Measurements from ENCODE around the gene LY86.
"Not testable (repeated sequence)": the region's sequence is repeated elsewhere in the genome, so short reads cannot be mapped to it uniquely, and the experiment has no call there.

Gene LY86

DNA sequence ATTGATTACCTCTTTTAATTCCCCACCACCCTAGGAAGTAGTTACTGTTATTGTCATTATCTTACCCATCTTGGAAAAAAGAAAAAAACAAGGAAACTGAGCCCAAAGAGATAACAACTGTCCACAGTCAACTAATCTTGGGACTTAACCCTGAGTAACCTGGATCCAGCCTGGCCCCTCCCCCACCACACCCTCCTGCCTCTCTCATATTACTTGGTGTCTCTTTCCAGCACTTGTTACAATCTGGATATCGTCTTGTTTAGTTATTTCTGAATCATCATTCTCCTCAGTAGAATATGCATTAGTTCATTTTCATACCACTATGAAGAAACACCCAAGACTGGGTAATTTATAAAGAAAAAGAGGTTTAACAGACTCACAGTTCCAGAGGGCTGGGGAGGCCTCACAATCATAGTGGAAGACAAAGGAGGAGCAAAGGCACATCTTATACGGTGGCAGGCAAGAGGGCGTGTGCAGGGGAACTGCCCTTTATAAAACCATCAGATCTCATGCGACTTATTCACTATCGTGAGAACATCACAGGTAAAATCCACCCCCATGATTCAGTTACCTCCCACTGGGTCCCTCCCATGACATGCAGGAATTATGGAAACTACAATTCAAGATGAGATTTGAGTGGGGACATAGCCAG, 60.3 kb downstream of the LY86 start:
- in situ Hi-C loops (cut with HindIII; ENCODE audit: low sequenced_read_pairs) = no loop called here

DNA sequence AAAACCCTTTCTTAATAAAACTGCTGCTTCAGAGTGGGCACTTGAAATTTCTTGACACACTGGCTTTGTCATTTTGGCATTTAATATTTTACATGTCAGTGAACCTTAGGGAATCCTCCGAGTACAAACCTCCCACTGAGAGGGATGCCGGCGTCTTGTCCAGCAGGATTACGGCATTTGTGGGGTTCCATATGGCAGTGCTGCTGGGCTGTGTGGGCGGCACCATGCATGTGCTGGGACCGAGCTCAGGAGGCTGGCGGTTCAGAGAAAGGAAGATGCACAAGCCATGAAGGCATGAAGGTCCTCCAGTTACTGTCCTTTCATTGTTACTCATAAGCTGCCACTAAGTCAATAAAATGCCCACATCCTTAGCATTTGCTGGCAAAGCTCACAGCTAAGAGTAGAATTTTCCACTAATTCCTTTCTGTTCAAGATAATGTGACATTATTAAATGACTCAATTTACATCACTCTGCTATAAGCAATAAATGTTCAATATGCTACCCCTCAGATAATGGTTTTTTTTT, 61.4 kb downstream of the LY86 start:
- in situ Hi-C loops (cut with HindIII; ENCODE audit: low sequenced_read_pairs) = no loop called here

DNA sequence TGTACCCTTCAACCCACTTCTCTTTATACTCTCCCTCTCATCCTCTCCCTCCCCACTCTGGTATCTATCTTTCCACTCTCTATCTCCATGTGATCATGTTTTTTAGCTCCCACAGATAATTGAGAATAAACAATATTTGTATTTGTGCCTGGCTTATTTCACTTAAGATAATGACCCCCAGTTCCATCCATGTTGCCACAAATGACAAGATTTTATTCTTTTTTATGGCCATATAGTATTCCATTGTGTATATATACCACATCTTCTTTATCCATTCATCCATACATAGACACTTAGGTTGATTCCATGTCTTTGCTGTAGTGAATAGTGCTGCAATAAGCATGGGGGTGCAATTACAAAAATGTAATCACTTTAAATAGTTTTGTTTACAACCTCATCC, 62.3 kb downstream of the LY86 start:
- in situ Hi-C loops (cut with HindIII; ENCODE audit: low sequenced_read_pairs) = no loop called here

DNA sequence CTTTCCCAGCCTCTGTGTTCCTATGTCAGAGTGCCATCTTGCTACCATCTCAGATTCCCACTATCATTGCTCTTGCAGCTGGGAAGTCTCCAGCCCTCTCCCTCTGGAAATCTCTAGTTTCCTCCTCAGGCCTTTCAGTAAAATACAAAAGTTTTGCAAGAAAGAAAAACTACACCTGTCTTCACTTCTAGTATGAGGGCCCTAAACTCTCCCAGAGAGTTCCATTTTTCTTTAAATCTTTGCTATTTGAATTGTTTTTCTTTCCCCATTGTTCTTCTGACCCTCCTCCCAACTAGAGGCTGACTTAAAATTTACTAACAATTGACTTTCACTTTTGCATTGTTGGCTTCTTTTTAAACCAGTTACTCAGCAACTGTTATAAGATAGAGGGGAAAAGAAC, 62.8 kb downstream of the LY86 start:
- in situ Hi-C loops (cut with HindIII; ENCODE audit: low sequenced_read_pairs) = no loop called here

DNA sequence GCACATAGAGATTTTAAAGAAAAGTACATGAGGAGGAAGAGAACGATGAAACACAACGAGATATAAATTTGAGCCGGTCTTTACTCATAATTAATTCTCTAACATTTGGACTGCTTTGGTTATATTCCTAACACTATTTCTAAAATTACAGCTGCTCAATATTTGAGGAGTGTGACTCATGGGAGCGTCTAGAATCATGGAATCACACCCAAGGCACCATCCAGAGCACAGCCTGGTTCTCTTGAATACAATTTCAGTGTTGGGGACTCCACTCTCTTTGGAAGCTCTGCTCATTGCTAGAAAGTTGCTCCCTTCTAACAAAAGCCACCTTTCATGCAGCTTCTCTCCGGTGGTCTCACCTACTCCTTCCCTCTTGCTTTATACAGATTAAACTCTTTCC, 64.4 kb downstream of the LY86 start:
- in situ Hi-C loops (cut with HindIII; ENCODE audit: low sequenced_read_pairs) = no loop called here

DNA sequence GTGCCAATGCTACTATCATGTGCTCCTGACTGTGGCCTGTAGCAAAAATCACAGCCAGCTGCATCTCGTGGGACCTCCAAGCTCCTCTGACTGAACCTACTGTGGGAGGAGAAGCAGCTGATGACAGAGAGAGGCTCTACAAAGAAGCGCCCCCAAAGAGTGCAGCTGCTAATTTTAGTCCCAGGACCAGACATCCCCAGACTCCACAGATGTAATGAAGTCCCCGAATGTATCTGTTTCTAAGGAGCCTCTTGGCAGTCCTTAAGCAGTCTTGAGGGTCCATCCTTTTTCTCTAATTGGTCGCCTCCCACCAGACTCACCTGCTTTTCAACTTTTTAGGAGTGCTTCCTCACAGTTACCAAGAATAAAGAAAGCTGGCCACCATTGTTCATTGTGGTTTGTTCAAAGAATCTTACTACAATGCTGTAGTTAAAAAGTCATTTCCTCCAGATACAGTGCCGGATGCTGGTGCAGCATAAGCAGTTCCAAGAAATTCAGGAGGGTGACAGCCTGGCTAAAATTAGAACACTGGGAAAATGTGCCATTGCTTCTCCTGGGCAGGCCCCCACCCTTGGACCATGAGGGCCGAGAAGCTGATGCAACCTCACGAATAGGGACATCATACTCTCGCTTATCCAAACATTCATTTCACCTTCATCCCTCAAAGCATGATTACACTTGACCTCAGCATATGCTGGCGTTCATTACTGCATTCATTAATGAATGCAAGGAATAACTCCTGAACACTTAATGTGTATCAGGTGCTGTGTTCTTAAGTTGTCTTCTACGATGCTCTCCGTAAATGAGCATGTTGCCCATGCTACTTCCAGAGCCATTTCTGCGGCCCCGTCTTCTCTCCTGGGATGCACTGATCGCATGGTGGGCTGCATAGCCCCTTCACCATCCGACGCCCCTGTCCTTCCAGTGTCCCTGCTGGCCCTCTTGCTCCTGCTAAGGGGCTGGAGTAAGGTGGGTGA, 66.4 kb downstream of the LY86 start:
- in situ Hi-C loops (cut with HindIII; ENCODE audit: low sequenced_read_pairs) = no loop called here

DNA sequence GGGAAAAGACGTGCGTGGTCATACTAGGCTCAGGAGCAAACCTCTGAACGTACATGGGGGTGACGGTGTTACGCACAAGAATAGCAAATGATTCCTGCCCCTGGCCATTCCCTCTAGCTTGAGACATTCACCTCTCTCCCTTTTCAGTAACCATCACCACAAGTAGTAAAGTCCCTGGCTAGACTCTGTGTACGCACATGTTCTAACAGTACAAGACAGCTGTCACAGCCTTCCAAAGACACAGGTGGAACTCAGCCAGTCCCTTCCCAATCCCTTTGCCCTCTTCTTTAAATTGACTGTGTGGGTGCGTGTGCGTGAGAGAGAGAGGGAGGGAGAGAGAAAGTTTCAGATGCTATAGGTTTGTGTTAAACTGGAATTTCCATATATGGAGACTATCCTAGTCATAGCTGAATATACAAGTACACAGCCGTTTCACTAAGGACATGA, 67.3 kb downstream of the LY86 start:
- in situ Hi-C loops (cut with HindIII; ENCODE audit: low sequenced_read_pairs) = no loop called here

DNA sequence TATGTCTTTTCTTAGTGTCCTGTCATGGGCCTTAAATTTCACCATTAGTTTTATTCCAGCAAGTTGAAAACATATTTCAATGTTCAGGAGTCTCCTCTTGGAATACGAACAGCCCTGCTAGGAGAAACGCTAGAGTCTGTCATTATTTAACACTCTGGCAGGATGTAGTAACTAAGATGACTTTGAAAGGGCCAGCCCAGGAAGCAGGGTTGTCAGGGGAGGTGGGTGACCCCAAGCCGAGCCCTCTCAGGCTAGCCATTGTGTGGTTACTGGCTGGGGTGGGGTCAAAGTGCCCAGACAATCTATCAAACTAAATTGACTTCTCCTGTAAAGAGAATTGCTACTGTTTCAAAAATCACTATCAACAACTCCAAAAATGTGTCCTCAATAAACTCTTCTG, 67.8 kb downstream of the LY86 start:
- in situ Hi-C loops (cut with HindIII; ENCODE audit: low sequenced_read_pairs) = no loop called here

DNA sequence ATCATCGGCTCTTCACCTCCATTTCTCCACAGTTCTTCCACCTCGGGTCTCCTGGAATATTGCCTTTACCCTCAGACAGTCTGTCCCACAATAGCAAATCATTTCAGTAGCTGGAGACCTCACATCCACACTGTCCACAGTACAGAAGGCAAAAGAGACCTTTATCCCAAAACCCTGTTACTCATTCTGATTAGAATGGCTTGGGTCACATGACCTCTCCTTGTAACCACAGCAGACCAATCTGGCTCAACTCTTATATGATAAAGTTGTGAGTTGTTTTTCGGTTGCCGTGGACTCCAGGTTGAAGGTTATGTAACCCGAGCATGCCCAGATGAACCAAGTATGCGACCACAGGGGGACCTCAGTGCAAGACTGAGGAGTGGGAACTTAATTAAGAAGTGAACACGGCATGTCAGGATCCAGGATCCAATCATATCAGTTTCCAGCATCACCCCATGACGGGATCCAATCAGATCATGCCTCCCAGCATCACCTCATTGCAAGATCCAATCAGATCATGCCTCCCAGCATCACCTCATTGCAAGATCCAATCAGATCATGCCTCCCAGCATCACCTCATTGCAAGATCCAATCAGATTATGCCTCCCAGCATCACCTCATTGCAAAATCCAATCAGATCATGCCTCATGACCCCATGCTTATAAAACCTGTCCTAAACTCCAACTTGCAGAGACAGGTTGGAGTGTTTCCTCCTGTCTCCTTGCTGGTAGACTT, 68.7 kb downstream of the LY86 start:
- in situ Hi-C loops (cut with HindIII; ENCODE audit: low sequenced_read_pairs) = no loop called here

DNA sequence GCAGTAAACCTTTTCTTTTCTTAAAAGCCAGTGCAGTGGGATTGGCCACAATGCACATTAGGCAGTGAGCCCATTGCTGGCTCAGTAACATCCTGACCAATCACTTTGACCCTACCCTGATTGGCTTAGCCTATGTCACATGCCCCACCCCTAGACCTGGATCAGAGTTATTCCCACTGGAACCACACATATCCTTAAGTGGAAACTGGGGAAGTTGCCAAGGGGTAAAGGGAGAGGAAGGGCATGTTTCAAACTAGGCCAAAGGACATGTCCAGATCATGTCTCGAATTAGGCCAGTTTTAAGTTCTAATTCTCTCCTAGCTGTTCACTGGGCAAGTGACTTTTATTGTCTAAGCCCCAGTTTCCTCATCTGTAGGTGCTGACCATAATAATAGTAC, 69.3 kb downstream of the LY86 start:
- in situ Hi-C loops (cut with HindIII; ENCODE audit: low sequenced_read_pairs) = no loop called here

DNA sequence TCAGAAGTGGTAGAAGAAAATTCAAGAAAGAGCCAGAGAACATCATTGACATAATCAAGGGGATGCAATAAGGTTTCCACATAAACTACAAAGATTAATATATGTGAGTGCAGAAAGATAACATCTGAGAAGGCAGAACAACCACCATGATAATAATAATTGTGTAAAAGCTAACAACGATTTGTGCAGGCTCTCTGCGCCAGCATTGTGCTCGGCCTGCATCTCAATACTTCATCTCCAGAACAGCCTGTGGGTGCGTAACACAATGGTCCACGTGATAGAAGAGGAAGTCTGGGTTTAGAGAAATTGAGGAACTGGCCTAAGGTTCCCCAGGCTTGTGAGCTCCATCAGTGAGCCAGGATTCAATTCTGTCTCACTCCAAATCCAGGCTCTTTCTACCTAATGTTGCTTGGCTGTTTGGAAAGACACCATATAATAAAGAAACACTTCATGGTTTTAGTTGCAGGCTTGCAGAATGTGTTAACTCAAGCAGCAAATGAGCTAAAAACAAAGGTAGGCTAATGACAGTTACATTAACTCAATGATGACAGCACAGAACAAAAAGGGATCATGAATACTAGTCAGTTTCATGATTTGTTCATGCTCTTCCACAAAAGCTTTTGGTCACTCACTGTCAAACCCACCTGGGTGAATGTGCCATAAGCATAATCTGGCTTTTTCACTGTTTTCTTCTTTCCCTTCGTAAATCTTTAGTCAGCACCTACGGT, 71.2 kb downstream of the LY86 start:
- in situ Hi-C loops (cut with HindIII; ENCODE audit: low sequenced_read_pairs) = no loop called here

DNA sequence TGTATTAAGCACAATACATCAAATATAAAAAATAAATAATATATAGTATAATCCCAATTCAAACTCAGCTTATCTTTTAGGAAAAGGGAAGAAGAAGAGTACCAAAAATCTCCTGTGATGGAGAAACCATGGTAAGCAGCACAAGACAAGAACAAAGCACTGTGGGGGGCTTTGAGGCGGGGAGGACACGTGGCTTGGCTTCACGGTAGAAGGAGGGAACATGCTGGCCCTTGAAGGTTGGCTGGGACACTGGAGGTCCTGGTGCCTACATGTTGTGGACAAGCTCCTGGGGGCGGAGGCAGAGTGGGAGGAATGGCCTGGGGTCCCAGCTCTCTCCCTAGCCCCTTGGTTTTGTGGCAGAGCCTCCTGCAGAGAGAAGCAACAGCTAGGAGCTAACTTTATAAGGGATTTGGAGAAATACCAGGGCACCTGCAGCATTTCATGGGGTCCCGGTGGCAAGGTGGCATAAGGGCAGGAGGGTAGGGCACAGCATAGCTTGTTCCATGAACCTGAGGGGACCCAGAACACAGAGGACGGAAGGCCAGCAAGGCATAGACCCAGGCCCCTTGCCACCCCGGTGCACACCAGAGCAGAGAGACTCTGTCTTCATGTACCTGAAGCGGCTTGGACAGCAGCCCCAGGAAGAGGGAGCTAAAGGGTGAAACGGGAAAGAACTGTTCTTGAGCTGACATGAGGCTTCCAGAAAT, 72.0 kb downstream of the LY86 start:
- in situ Hi-C loops (cut with HindIII; ENCODE audit: low sequenced_read_pairs) = no loop called here

DNA sequence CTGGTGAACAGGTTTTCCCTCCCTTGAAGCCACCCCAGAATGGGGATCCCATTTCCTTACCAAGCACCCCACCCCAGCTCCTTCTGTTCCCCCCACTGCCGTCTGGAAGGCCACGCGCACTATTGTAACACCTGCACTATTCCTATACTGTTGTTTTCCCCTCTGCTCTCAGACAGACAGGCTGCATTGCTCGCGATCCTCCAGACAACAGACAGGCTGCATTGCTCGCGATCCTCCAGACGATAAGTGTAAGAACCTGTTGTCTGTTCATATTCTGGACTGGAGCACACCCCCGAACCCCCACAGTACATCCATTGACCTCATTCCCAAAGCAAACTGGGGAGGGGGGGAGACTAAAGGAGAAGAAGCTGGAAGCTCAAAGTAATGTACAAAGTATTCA, 72.7 kb downstream of the LY86 start:
- in situ Hi-C loops (cut with HindIII; ENCODE audit: low sequenced_read_pairs) = no loop called here

DNA sequence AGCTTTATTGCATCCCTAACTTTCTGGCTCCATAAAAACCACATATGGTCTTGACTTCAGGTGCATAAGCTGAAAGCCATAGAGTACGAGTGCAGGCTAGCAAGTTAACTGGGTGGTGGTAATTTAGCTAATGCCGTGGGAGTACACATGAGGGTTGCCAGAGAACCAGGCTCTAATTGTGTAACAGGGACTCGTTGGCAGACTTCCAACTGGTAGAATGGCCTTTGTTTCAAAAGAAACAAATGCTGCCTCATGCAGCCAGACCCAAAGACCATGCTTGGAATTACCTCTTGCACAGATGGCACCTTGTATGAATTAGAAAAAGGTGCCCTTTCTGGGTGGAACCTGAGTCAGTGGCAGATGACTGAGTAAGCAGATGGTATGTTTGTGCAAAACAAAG, 73.2 kb downstream of the LY86 start:
- in situ Hi-C loops (cut with HindIII; ENCODE audit: low sequenced_read_pairs) = no loop called here

DNA sequence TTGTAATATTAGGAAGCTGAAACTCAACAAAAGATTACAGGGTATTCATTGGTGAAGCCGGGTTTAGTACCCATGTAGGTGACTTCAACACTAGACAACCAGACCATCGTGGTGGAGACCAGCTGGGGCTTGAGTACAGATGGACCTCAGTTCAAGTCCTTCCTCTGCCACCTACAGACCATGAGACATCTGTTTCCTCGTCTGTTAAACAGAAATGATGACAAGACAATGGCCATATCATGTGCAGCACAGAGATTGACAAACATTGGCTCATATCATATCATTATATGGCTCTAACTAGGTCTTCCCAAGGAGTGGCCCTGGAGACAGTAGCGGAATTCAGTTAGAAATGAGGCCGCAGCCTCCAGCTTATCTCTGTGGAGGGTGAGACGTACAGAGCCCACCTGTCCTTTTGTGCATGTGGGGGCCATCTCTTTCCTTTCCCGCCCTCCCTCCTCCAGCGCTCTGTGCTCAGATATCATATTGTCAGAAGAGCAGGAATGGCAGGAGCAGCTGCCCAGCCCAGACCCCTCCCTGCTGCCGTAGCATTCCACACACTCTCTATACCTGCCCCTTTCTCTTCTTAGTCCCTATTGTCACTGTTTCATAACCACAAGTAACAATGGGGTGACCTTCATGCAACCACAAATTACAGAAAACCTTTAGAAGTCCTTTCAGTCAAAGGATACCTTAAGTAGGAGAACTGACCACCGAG, 75.1 kb downstream of the LY86 start:
- in situ Hi-C loops (cut with HindIII; ENCODE audit: low sequenced_read_pairs) = no loop called here

DNA sequence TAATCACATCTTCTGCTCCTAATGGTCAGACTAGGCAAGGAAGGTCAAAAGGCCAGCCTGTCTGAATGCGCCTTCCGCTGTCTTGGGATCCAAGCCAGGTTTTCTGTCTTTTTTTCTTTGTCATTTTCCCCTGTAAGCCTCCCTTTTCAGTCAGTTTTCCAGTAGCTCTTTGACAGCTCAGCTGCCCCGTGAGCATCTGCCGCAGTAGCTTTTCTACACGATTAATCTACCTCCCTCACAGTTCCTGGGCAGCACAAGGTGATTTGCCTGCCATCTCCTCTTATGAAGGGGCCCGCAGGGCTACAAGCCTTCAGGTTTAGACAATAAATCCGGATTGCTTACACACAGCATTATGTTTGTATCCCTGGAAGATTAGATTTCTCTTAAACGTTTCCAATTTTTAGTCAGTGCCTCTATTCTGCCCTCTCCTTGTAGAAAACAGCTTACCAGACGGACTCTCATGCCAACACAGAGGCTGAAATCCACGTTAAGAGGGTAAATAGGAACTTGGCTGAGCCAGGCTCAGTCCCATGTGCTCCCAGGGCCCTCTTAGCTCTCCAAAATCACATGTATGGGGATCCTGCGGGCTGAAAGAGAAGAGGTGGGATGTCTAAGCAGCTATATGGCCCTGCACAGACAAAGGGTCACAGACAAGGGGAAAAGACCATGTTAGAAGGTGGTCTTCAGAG, 77.2 kb downstream of the LY86 start:
- in situ Hi-C loops (cut with HindIII; ENCODE audit: low sequenced_read_pairs) = no loop called here

DNA sequence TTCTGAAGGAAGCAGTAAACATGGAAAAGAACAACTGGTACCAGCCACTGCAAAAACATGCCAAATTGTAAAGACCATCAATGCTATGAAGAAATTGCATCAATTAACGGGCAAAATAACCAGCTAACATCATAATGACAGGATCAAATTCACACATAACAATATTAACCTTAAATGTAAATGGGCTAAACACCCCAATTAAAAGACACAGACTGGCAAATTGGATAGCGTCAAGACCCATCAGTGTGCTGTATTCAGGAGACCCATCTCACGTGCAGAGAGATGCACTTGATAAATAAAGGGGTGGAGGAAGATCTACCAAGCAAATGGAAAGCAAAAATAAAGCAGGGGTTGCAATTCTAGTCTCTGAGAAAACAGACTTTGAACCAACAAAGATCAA, 81.6 kb downstream of the LY86 start:
- in situ Hi-C loops (cut with HindIII; ENCODE audit: low sequenced_read_pairs) = not testable (repeated sequence)

DNA sequence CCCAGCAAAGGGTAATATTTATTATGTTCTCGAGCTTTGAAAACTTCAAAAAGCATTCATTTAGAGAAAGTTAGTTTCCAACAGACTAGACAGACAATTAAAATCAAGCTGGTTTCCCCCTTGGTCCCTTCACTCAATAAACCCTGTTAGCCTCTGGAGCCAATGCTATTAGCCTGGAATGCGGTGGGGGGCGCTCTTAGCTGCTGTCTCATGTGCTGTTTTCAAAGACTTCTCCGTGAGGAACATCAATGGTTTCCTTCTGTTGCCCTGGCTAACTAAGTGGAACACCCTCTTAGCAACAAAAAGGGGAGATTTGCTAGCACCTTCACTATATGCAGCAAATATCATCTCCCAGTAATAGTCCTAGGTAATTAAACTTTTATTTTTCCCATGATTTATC, 86.4 kb downstream of the LY86 start:
- in situ Hi-C loops (cut with HindIII; ENCODE audit: low sequenced_read_pairs) = no loop called here

DNA sequence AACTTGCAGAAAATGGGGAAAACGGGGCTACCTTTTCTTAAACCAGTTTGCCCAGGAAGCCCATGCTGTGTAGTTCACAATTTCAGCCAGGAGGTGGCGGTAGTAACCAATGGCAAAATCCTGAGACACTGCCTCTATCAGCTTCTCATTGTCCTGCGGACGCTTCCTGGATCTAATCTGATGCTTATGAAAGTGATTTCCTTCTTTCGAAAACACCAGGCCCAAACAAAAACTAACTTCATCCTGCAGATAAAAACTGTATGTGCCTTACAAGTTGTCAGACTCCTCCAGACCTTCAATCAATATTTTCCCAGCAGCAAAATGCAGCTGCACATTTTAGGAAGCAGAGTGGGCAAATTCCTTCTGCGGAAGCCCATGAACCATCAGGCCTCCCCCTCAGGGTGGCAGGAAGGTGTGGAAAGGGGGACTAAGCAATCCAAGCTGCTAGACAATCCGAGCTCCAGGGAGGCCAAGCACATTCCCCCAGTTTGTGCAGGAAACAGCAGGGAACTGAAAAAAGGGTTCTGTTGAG, 88.5 kb downstream of the LY86 start:
- in situ Hi-C loops (cut with HindIII; ENCODE audit: low sequenced_read_pairs) = no loop called here
